Stimulated activated CD8-positive, alpha-beta memory T cell treated with anti-CD3 and anti-CD28 coated beads, Interleukin-2, amount 100 ng/mL, for 1 hour (primary cell): ENCODE data around the gene ZMYM4.
"Not testable (repeated sequence)": the region's sequence is repeated elsewhere in the genome, so short reads cannot be mapped to it uniquely, and the experiment has no call there.

Experiments
- DNase-seq, 2 donors: peaks; one replicate each; pipeline ENCODE4 v3.0.0-alpha.2; 2020; ENCODE audit warnings: low read depth in 2 of 2

The ZMYM4 gene

DNA sequence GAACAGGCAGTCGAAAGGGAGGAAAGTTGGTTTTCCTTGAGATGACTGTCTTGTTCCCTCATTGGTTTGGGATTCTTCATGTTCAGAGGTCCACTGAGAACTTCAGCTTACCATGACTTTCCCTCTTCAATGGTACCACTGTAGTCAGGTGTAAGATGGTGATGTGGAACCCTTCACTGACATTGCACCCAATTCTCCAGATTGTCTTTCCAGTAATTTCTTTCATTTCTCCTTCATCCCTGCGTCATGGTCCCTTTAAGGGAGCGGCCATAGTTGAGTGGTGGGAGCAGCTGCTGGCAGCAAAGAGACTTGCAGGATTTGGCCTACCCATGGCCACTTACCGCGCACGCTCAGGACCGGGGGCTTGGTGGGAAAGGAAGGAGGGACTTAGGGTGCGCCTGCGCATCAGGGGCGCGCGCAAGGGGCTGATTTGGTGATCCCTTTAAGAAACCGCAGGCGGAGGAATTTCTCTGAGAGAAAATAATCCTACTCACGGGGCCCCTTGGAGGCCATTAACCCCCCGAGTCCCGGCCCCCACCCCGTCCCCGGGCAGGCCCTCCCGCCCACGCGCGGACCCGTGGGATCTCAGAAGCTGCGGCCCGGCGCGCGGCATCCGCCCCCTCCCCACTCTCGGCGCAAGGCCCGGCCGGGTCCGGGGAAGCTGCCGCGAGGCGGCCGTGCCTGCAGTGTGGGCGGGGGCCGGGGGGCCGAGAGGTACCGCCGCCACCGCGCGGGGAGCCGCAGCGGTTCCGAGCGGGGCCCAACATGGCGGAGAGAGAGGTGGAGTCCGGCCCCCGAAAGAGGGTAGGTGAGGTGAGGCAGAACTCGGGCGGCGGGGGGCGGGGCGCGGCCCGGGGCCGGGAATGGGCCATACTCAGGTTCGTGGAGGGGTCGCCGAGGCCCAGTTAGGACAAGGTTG is at the start of gene ZMYM4:
Gene ZMYM4 (plus strand): TSS at position 428 of the 919 bp plus-strand sequence. CDS start 338 bp downstream, at position 766.
- DNase-seq, result peak; percentile 73 to 79

DNA sequence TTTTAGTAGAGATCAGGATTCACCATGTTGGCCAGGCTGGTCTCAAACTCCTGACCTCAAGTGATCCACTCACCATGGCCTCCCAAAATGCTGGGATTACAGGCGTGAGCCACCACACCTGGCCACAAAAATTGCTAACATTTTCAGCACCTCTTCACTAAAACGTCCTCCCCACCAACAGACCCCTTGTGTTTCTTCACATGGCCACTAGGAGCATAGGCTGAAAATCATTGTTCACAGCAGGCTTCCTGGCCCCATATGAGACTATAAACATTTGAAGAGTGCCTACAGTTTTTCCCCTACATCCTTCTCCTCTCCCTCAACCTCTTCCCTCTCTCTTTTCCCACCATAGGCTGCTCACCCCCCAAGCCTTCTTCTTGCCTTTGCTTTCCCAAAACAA is 47.5 kb upstream of the ZMYM4 start:
- DNase-seq, result no peak

DNA sequence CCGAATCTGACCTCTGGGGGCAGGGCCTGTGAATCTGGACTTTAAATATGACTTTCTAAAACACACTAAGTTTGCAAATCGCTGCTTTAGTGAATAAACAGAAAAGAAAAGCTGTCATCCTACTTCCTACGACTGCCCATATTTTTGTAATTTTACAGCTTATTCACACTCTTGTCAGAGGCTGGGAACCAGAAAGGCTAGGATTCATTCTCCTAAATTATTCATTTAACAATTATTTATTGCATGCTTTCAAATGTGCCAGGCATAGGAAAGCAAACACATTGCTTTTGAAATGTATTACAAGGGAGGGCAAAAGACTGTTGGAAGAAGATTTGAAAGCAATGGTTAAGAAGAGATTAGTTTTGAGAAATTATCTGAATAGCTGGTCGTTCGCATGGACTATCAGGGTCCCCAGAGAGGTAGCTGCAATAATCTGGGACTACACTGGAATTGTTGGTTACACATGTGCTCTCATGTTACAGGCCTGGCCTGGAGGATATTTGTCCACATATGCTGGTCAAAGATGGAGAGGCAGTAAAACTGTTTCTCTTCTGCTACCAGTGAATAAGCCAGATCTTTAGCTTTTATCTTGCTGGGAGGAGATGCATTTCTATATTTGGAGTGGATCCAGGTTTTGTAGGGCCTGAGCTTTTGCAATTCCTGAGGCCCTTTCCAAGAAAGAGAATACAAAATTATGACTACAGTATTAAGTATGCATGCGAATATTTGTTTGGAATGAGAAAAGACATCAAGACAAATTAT is 46.0 kb upstream of the ZMYM4 start:
- no peak for DNase-seq

DNA sequence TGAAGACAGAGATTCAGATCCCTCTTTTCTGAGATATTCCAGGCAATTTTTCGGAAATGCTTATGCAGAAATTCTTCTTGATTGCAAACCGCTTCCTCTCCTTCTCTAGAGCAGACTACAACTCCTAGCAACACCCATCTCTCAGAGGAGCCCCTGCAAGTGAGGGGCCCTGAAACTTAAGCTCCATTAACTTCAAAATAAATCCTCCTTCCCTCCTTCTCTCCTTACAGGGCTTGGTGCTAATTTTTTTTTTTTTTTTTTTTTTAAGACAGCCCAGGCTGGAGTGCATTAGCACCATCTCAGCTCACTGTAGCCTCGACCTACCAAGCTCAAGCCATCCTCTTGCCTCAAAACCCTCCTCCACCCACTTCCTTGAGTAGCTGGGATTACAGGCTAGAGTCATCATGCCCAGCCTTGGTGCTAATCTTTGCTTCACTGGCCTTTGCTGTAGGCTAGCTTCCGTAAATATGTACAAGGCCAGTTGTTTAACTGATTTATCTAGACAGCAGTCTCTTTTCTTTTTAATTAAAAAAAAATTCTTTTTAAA is 45.4 kb upstream of the ZMYM4 start:
- DNase-seq, result no peak

DNA sequence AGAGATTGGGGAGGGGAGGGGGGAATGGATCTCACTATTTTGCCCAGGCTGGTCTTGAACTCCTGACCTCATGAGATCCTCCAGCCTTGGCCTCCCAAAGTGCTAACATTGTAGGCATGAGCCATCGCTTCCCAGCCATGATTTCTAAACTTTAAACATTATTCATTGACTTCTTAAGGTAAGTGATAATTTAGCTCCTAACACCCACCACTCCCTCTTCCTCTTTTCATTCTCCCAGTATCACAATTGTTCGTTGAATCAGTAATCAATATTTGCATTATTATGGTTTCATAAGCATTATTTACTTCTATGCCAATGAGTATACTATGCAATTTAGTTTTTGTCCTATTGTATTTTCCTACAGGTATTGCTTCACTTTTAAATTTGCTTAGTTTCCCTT is 42.0 kb upstream of the ZMYM4 start:
- DNase-seq, result no peak

DNA sequence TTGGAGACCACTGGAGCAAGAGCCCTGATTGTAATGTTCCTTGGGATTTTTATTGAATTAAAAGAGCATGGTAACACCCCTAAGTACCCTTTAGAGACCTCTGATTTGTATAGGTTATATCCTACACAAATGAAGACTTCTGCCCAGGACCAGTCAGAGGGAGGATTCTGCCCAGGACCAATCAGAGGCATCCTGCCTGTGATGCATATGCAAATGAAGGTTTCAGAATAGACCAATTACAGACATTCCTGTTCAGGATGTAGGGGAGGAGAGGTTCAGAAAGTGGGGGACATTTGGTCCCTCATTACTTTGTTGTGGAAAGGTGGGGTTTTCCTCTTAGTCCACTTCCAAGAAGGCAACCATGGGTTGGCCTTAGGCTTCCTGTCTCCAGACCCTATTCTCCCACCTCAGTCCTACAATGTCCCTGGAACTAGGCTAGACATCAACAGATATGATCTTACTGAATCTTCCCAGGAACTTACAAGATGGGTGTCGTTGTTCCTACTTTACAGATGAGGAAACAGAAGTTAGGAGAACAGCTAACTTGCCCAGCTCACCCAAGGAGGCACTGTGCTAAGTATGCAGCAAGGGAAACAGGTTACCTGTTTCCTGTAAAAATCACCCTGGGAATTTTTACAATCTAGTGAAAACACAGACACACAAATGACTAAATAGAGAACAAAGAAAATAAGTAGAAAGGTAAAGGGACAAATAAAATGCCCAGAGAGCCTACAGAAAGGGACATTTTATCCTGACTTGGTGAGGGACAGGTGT is 38.7 kb upstream of the ZMYM4 start:
- DNase-seq, result no peak

DNA sequence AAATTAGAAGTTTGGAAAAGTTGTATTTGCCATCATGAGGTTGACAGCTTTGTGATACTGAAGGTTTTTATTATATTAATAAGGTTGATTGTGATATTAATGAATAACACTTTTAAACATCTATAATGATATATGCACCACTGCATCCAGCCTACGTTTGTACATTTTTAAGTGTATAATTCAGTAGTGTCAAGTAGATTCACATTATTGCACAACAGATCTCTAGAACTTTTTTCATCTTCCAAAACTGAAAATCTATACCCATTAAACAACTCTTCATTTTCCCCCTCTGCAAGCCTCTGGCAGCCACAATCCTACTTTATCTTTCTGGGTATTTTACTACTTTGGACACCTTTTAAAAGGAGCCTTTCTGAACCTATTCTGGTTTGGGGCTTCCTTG is 37.2 kb upstream of the ZMYM4 start:
- no peak for DNase-seq

DNA sequence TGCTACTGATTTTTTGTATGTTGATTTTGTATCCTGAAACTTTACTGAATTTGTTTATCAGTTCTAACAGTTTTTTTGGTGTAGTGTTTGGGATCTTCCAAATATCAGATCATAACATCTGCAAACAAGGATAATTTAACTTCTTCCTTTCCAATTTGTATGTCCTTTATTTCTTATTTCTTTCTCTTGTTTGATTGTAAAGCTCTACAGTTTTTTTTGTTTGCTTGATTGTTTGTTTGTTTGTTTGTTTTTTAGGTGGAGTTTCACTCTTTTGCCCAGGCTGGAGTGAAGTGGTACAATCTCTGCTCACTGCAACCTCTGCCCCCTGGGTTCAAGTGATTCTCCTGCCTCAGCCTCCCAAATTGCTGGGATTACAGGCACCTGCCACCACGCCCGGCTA is 31.7 kb upstream of the ZMYM4 start:
- DNase-seq, result not testable (repeated sequence)

DNA sequence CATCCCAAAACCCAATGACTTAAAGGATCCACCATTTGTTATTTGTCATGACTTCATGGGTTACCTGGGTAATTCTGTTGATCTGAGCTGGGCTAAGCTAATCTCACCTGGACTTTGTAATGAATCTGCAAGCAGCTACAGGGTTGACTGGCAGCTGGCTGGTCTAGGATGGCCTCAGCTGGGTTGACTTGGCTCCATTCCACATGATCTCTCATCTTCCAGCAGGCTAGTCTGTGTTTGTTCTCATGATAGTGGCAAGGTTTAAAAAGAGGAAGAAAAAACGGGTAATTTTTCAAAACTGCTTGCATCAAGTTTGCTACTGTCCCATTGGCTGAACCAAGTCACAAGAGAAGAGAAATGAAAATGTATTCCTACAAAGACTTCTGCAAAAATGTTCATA is 24.8 kb upstream of the ZMYM4 start:
- DNase-seq, result no peak

DNA sequence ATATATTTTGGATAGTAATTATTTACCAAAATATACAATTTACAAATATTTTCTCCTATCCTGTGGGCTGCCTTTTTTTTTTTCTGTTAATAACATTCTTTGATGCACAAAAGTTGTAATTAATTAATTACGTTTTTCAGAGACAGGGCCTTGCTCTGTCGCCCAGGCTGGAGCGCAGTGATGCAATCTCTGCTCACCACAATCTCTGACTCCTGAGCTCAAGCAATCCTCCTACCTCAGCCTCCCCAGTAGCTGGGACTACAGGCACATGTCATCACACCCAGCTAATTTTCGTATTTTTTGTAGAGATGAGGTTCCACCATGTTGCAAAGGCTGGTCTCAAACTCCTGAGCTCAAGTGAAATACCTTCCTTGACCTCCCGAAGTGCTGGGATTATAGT is 21.3 kb upstream of the ZMYM4 start:
- DNase-seq, result no peak

DNA sequence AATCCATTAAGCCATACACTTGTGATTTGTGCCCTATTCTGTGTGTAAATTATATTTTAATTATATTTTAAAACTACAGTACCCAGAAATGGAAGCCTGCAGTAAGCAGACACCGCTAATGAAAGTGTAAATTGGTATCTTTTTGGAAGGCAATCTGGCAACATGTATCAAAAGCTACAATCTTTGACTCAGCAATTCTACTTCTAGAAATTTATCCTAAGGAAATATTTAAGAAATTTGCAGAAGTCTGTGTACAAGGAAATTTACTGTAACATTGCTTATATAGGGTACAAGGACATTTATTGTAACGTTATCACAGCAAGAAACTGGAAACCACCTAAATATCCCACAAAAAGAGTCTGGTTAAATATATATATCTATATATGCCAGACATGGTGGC is 14.6 kb upstream of the ZMYM4 start:
- DNase-seq, result no peak

DNA sequence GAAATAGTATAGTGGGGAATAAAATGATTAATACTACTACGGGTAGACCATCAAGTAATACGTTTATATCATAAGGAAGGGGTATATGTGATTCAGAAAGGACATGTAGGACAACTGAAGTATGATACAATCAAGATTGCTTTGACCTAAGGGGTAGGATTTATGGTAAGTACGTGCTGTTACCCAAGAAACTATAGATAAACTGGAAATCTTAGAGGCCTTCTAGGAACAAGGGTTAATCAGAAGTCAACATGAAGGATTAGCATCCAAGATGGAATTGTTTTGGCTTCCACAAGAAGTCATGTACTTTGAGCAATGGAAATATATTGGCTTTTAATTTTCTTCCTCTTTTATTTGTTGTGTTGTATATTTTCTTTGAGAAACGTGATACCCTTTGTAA is 13.2 kb upstream of the ZMYM4 start:
- DNase-seq, result no peak

DNA sequence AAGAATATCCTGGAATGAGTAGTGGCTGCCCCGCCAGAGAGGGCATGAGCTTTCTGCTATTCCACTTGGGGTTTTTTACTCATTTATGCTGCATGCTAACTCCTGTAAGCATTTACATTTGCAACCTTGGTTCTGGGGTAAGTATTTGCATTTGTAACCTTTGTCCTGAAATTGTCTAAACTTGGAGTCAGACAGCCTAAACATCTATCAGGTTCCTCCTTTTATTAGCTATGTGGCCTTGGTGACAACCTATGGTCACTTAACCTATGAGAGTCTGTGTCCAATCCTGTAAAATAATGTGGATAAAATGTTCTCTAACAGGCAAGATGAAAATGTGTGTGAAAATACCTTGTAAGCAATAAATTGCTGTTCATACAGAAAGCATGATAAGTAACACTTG is 8.9 kb upstream of the ZMYM4 start:
- no peak for DNase-seq

DNA sequence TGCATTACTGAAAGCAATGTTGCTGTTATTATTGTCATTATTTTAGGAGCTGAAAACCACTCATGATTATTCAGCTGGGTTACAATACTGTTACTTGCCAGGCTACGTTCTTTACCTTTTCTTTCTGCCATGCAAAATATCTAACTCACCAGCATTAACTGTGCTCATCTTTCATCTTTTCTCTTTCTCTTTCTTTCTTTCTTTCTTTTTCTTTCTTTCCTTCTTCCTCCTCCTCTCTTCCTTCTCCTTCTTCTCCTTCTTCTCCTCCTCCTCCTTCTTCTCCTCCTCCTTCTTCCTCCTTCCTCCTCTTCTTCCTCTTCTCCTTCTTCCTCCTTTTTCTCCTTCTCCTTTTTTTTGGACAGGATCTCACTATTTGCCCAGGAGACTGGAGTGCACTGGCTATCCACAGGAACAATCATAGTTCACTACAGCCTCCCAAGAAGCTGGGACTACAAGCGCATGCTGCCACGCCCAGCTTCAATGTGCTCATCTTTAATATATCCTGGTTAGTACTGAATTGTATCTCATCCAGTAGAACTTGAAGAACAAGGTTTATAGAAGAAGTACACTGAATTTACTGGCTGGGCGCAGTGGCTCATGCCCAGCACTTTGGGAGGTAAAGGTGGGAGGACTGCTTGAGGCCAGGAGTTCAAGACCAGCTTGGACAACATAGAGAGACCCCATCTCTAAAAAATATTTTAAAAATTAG is 6.9 kb upstream of the ZMYM4 start:
- no peak for DNase-seq

DNA sequence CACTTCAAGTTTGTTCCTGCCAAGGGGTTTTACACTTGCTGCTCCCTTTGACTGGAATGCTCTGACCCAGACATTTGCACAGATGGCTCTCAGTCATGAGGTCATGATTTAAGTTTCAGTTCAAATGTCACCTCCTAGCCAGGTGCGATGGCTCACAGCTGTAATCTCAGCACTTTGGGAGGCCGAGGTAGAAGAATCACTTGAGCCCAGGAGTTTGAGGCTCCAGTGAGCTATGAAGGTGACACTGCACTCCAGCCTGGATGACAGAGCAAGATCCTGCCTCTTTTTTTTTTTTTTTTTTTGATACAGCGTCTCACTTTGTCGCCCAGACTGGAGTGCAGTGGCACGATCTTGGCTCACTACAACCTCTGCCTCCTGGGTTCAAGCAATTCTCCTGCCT is 4.5 kb upstream of the ZMYM4 start:
- no peak for DNase-seq

DNA sequence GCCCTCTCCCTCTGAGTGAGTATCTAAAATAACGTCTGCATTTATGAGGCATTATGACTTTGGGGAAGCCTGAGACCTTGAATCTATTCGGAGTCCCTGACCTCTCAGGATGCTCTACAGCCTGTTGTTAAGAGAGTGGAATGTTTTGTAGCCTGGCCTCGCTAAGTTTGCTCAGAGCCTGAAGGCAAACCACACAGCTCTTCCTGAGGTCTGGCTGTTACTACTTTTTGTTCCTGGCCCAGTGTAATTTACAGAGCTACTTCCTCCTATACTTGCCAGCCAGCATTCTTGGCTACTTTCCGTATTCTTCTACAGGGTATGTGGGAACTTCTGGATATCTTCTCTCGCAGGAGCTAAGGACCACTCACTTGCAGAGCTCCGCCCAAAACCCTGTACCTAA is 3.6 kb upstream of the ZMYM4 start:
- DNase-seq, result no peak

DNA sequence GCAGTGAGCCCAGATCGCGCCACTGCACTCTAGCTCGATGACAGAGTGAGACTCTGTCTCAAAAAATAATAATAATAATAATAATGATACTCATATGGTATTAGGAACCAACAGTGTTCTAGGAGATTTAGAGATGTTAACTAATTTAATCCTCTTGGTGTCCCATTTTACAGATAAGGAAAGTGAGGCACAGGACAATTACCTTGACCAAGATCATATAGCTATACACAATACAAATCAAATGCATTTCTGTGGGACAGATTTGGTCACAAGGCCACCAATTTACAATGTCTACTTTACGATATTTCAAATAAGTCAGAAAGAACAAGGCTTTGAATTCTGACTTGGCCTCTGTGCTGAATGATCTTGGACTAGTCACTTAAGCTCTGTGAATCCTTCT is 2.2 kb upstream of the ZMYM4 start:
- no peak for DNase-seq

DNA sequence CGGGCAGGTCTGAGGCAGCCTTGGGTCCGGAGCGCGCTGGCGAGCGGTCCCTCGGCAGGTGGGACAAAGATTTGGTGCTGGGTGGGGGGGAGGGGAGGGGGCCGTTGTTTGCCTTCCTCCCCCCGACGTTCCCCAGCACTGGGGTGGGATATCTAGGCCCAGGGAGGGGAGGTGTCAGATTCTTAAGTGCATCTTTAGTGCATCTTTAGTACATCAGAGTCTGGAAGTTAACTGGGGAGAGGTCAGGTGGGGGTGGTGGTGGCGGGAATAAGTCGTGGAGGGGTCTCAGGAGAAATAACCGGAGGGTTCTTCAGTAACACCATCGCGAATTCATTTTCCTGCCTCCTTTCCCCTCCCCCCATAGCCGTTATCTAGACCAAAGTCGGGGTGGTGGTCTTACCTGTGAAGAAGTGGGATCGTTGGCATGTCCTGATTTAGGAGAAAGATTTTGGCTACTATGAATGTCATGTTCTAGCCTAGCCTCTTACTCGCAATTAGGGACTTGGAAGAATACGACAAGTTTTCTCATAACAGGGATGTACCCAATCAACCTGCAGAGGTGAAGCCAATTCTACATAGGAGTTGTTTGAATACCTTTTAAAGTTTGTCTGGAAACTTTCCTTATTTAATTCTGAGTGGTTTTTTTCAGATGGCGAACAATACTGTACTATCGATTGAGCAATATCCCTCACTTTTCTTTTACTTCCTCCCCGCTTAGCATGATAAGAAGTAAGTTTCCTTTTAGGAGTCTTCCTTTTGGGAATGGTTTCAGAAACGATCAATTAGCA is 886 bp downstream of the ZMYM4 start:
- no peak for DNase-seq

DNA sequence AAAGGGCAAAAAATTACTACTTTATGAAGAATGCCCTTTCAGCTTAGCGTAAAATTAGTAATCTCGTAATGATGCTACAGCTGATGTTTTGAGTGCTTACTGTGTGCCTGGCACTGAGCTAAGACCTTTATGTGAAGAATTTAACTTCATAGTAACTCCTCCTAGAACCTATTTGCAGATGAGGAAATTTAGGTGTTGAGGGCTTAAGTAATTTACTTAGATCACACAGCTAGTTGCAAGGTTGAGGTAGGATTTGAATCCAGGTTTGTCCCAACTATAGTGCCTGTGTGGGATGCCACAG is 1.4 kb downstream of the ZMYM4 start:
- no peak for DNase-seq

DNA sequence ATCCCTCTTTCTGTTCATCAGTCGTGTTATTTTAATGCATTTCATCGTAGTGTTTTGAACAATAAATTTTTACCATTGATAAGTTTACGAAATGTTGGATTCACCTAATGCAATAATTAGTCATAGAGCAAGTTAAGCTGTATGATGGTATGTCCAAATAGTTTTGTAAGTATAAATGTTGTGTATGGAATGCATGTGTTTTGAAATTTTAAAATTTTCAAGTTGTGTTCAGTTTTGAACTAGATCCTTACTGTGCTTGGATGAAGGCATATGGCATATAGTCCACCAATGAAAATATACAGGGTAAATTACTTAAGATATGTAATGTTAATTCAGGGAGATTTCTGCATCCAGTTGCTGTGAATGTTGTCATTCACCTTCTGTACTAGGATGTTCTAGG is 2.3 kb downstream of the ZMYM4 start:
- DNase-seq, result no peak

DNA sequence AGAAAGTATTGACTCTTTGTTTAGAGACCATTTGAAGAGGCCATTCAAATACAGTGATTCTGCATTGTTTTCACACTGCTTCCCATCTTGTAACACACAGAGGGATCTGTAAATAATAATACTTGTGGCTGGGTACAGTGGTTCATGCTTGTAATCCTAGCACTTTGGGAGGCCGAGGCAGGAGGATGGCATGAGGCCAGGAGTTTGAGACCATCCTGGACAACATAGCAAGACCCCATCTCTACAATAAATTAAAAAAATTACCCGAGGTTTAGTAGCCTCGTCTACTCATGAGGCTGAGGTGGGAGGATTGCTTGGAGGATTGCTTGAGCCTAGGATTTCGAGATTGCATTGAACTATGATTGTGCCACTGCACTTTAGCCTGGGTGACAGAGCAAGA is 5.7 kb downstream of the ZMYM4 start:
- DNase-seq, result no peak
